Activated CD4-positive, alpha-beta T cell treated with anti-CD3 and anti-CD28 coated beads, Interleukin-2, amount 50 U/mL, for 48 hours (primary cell): ENCODE measurements around the gene ADAM19.

ENCODE experiments used
- DNase-seq, 2 experiments: peaks; one replicate each; pipeline ENCODE4 v3.0.0-alpha.2; 2020

The ADAM19 gene

GRCh38 chr5:157481666-157482065, 93.9 kb downstream of the ADAM19 start:
- DNase-seq: no peak

GRCh38 chr5:157481265-157481664, 94.3 kb downstream of the ADAM19 start:
- DNase-seq: no peak

- DNase-seq: no peak
Measured at GRCh38 chr5:157479612-157480510, 95.7 kb downstream of the ADAM19 start.

GRCh38 chr5:157479166-157479565, 96.4 kb downstream of the ADAM19 start:
- no peak for DNase-seq

- DNase-seq: no peak
Measured at GRCh38 chr5:157478726-157479125, 96.8 kb downstream of the ADAM19 start.

GRCh38 chr5:157477814-157478494, 97.6 kb downstream of the ADAM19 start:
- DNase-seq: no peak

GRCh38 chr5:157476702-157477408, 98.7 kb downstream of the ADAM19 start:
- DNase-seq: peak; percentile 13 to 24

- DNase-seq: no peak
Measured at GRCh38 chr5:157475432-157475831, 100.1 kb downstream of the ADAM19 start.

- no peak for DNase-seq
Measured at GRCh38 chr5:157473383-157474320, 101.9 kb downstream of the ADAM19 start.

GRCh38 chr5:157471709-157472108, 103.9 kb downstream of the ADAM19 start:
- DNase-seq: peak; percentile 40 to 50

- DNase-seq: no peak
Measured at GRCh38 chr5:157470631-157471030, 104.9 kb downstream of the ADAM19 start.

GRCh38 chr5:157469687-157470086, 105.9 kb downstream of the ADAM19 start:
- no peak for DNase-seq

- DNase-seq: no peak
Measured at GRCh38 chr5:157469073-157469472, 106.5 kb downstream of the ADAM19 start.

GRCh38 chr5:157468293-157468965, 107.1 kb downstream of the ADAM19 start:
- no peak for DNase-seq

GRCh38 chr5:157464519-157465171, 110.9 kb downstream of the ADAM19 start:
- DNase-seq: peak; percentile 70 to 80

- DNase-seq: no peak
Measured at GRCh38 chr5:157463621-157464518, 111.7 kb downstream of the ADAM19 start.

GRCh38 chr5:157463081-157463480, 112.5 kb downstream of the ADAM19 start:
- no peak for DNase-seq

- no peak for DNase-seq
Measured at GRCh38 chr5:157460921-157461792, 114.4 kb downstream of the ADAM19 start.
